GM12801 (cell line): ENCODE results near the gene LRIT2.

ENCODE experiments used
- CTCF ChIP-seq: IDR thresholded peaks from one replicate; pipeline ENCODE4 v1.5.1; 2011; ENCODE audit warnings: control low read depth; ENCODE audit not compliant: insufficient read length; ENCODE audit errors: extremely low read depth

LRIT2 gene

DNA sequence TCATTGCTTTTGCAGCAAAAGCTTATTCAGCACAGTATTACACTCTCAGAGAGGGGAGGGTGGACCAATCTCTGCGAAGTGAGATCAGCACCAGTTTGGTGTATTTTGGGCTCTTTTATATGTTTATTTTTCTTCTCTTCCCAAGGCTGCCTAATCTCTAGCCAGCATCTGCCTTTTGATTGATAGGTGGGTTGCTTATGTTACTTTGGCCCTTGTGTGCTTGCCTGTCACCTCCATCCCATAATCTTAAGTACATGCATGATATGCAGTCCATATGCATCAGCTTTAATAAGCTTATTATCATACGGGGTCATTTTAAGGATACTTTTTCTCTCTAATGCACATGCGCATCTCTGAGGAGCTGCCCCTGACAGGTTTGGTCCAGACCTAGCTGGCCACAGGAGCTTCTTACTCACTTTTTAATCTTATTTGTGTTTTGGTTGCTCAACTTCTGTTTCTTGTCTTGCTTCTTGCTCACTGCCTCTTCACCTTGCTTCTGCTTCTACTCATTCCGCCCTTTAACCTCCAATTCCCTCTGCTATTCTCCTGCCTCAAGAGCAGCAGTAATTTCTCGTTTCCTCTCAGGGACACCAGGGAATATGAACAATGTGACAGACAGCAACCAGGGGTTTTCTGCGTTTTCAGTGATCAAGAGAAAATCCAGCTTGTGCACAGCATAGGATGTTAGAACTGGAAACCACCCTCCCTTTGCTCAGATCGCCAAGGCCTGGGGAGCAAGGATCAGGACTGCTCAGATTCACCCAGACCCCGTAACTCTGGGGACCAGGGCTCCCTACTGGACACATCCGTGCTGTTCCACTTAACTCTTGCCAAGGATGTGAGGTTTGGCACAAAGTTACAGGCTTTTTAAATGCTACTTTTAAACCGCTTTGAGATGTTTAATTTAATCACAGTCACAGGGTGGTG is 29.5 kb upstream of the LRIT2 start:
- no peak for TF ChIP-seq CTCF

DNA sequence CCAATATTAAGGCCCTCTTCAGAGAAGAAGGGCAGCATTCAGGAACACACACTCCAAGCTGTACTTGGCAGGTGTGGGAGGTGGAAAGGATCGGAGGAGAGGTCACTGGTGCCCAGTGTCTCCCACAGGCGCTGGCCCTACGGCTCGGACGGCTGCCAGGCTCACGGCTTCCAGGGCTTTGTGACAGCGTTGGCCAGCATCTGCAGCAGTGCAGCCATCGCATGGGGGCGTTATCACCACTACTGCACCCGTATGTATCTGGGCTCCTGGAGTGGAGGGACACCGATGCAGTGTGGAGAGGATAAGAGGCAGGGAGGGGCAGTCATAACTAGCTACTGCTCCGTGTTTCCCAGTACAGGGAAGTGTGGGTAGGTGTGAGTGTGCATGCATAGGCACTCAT is 23.4 kb upstream of the LRIT2 start:
- no peak for TF ChIP-seq CTCF

GRCh38 chr10:84247496-84247895 is 22.2 kb upstream of the LRIT2 start:
- TF ChIP-seq CTCF = no peak

GRCh38 chr10:84244651-84245270 is 19.4 kb upstream of the LRIT2 start, which contains the start of gene RGR:
Gene RGR, plus strand, starts transcription at chr10:84245053. Its CDS starts 38 bp downstream, at chr10:84245091.
- TF ChIP-seq CTCF = no peak

DNA sequence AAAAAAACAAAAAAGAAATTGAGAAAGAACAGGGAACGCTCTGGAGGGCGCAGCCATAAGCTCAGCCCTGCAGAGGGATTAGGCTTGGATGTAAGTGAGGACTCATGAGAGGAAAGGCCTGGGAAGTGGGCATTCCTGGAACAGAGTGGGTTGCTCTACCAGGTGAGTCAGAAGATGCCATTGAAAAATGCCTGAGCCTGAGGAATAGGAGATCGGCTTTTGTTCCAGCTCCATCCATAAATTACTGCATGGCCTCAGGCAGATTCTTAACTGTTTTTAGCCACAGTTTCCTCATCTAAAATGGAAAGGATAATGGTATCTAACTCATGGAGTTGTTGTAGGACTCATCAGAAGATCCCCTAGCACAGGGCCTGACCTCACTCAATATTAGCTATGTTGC is 18.4 kb upstream of the LRIT2 start:
- no peak for TF ChIP-seq CTCF

DNA sequence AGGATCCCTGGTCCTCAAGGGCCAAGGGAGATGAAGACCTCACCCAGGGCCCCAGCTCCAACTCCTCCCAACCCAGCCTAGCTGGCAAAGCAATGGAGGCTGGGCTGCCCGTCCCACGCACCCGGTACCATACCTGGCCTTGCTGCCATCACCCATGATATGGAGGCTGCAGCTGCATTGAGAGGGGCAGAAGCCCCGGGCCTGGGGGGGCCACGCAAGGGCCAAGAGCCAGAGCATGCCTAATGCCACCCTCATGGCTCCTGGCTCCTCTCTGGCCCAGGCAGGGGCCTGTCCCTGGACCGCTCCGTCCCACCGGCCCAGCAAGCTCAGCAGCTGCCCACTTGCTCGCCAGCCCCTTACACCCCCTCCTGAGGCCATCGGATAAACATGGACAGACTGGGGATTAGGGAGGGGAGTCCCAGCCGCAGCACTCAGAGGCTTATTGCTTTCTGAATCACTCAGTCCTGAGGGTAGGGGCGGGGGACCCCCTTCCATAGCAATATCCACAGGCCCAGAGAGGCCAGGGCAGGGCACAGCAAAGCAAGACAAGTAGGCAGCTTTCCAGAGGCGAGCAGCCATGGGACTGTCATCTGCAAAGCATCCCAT is 15.9 kb upstream of the LRIT2 start, which contains the start of gene LRIT1:
TSS of gene LRIT1 (minus strand) at position 362 of the 606 bp plus-strand sequence. CDS start at position 255, 107 bp downstream.
- no peak for TF ChIP-seq CTCF

DNA sequence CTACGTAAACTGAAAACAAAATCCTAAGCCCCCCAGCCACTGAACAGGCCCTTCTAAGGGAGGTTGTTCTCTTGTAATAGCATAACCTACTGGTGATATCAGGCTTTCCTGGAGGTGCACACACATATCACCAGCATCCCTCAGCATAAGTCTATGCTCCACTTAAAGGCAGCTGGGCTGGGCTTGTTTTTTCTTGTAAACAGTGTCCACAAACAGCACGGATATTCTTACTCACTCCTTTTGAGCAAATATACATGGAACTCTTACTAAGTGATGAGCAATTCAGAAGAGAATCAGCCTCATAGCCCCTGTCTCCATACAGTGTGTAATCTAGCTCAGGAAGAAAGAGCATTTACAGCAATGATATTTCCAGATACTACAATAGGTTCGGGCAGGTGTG is 13.6 kb upstream of the LRIT2 start:
- TF ChIP-seq CTCF = no peak
